Subcutaneous adipose tissue (tissue), 4 donors: Measurements from ENCODE around the gene NAV3. TPM values are rescaled to one million over a fixed set of nuclear protein-coding genes. Genes with fewer than 3 reads are reported as not detected.

ENCODE experiments used
- total RNA-seq, 4 donors: library from RNA; depleted of rRNA; stranded (reverse); fragments of >200 nt; gene quantifications; one replicate each; pipeline ENCODE4 v1.1.0, GENCODE V29; 2016
- TF ChIP-seq, protein P1 (sequence below): fragments of 450-650 bp; IDR thresholded peaks from one replicate; pipeline ENCODE4 v1.5.1; 2016; ENCODE audit warnings: low read depth, mild to moderate bottlenecking, control low read depth, antibody characterized with exemption, moderate library complexity

Gene NAV3
- total RNA-seq, 4 donors from 2014 or later: 9.3 to 36.6 (median 20.6) TPM

- TF ChIP-seq, protein P1, sequence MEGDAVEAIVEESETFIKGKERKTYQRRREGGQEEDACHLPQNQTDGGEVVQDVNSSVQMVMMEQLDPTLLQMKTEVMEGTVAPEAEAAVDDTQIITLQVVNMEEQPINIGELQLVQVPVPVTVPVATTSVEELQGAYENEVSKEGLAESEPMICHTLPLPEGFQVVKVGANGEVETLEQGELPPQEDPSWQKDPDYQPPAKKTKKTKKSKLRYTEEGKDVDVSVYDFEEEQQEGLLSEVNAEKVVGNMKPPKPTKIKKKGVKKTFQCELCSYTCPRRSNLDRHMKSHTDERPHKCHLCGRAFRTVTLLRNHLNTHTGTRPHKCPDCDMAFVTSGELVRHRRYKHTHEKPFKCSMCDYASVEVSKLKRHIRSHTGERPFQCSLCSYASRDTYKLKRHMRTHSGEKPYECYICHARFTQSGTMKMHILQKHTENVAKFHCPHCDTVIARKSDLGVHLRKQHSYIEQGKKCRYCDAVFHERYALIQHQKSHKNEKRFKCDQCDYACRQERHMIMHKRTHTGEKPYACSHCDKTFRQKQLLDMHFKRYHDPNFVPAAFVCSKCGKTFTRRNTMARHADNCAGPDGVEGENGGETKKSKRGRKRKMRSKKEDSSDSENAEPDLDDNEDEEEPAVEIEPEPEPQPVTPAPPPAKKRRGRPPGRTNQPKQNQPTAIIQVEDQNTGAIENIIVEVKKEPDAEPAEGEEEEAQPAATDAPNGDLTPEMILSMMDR: no peak
Observed at GRCh38 chr12:77861317-77861716, 30.6 kb downstream of the NAV3 start.

DNA sequence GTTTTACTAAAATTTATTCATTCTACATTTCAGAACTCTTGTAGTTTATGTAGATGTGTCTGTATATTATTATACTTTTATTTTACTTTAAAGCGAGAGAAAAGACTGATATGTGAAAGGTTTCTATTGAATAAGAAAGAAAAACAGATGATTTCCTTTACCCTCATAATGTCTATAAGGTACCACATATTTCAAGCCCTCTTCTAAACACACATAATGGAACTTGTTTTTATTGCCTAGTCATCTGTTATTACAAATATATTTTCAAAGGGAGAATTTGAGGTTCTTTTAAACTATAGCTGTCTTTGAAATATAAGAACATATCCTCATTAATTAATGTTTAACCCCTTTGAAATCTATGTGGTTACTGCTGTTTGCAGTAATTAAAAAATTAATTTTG is 34.5 kb downstream of the NAV3 start:
- TF ChIP-seq, protein P1: no peak

DNA sequence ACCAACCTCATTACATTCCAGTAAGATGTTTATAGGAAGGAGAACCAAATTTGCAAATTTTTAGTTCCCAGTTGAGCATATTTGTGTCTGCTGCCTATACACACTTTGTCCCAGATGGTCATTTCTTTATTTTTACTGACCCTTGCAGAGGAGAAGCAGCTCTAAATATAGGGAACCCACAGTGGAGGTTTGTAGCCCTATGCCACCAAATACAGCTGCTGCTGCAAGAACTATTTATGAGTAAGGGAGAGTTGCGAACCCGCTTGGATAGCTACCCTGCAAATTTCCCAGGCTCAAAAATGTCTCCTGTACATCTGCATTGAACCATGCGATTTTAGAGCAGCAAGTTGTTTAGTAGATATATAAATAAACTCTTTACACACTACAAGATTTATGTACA is 48.2 kb downstream of the NAV3 start:
- TF ChIP-seq, protein P1: no peak

GRCh38 chr12:77882709-77883108 is 52.0 kb downstream of the NAV3 start:
- TF ChIP-seq, protein P1: no peak

DNA sequence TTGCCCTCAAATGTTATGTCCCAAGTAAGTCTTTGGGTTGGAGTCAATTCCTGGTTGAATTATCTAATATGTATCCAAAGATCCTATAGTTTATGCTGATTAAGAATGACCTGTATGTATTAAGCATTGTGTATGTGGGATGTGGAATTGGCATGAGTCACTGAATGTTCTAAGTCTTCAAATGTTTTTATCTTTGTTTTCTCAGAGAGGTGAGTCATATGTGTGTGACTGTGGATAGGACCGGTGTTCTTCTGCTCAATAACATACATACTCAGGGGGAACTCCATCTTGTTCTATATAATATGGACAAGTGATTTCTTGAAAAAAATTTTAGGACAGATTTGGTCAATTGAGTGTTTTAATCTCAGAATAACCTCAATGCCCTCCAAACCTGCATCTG is 57.9 kb downstream of the NAV3 start:
- TF ChIP-seq, protein P1: no peak

DNA sequence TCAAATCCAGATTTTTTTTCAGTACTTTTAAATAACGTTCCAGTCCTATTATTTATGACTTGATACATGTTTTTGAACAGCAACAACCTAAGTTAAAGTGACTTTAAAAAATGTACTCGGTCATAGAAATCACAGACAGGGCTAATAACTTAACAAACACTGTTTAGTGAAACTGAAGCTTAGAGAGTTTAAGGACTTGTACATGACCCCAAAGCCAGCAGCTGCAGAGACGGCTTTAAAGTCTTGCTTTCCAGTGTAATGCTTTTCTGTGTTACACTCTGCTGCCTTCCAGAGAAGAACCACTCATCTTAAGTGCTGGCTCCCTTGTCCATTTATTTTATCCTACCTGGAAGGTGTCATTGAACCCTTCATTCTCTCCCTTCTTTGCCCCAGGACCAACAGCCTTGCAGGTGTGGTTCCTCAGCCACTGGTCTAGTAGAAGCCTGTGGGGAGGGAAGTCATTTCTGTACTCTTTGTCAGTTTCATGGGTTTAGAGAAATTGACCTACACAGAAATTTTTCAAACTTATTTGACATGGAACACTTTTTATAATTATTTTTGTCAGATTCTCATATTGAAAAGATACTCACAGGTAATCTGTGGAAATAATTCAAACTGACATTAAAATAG is 60.9 kb downstream of the NAV3 start:
- TF ChIP-seq, protein P1: no peak

DNA sequence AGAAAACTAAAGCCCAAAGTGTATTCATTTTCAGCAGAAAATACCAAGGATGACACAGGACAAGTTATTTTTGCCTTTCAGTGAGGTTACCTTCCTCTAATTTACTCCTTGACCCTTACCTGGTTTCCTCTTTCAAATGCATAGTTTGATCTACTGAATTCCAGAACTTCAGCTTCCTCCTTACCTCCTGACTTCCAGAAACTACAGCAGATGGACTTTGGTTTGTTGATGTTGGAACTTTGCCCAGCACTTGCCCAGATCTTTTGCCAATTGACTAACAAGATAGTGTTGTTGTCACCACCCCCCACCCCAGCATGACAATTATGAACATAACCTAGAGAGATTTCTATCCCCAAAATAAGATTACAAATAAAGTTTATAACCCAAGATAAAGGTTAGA is 63.2 kb downstream of the NAV3 start:
- TF ChIP-seq, protein P1: no peak
